Measurements from ENCODE around the gene SLC25A15.

Gene SLC25A15

GRCh38 chr13:40762849-40763248 is 26.6 kb upstream of the SLC25A15 start:
- no peak overlapping the region for H3K27ac ChIP-seq
- in situ Hi-C loops (cut with HindIII; ENCODE audit: low pct_ligation_motif_present, low sequenced_read_pairs): no loop called here

GRCh38 chr13:40764587-40765403 is 24.6 kb upstream of the SLC25A15 start:
- peak; percentile 9 for DNase-seq
- Histone ChIP-seq H3K27me3 (replicated peaks) (no peaks in the 10 kb centered on the region), H3K36me3 (replicated peaks) (no peaks in the 10 kb centered on the region), H3K27ac (no peak overlapping the region), H3K4me3 (ENCODE audit: low read depth, low read length) (no peak overlapping the region)
- no peak for TF ChIP-seq CTCF (IDR thresholded peaks at IDR 0.05; ENCODE audit: low read depth, low read length, missing control alignments)
- in situ Hi-C loops (cut with HindIII; ENCODE audit: low pct_ligation_motif_present, low sequenced_read_pairs): no loop called here

More at GRCh38 chr13:40762849-40763248, 26.6 kb upstream of the SLC25A15 start:
- no peak for DNase-seq
- no peak for TF ChIP-seq CTCF (IDR thresholded peaks at IDR 0.05; ENCODE audit: low read depth, low read length, missing control alignments)
- no peaks in the 10 kb centered on the region for H3K36me3 ChIP-seq (replicated peaks)
- no peak overlapping the region for H3K4me3 ChIP-seq (ENCODE audit: low read depth, low read length)
- no peaks in the 10 kb centered on the region for H3K27me3 ChIP-seq (replicated peaks)

DNA sequence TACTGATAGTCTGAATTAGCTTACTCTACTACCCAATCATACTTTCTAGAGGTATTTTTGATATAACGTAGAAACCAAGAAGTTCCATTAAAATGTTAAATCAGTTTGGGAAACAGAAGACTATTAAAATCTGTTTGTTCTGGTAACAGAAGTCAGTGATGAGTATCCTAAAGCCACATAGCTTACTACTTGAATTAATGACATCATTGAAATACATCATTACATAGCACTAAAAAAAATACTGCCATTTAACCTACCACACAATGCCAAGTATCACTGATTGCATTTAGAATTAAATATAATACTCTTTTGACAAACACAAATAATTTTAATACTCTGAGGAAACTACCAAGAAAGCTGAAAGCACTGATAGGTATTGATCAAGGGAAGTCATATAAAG is 23.8 kb upstream of the SLC25A15 start:
- Histone ChIP-seq H3K27me3 (replicated peaks) (no peaks in the 10 kb centered on the region), H3K36me3 (replicated peaks) (no peaks in the 10 kb centered on the region), H3K4me3 (ENCODE audit: low read depth, low read length) (no peak overlapping the region), H3K27ac (no peak overlapping the region)
- in situ Hi-C loops (cut with HindIII; ENCODE audit: low pct_ligation_motif_present, low sequenced_read_pairs): no loop called here
- no peak for DNase-seq
- TF ChIP-seq CTCF (IDR thresholded peaks at IDR 0.05; ENCODE audit: low read depth, low read length, missing control alignments): no peak

- H3K36me3 ChIP-seq (replicated peaks): no peaks in the 10 kb centered on the region
- in situ Hi-C loops (cut with HindIII; ENCODE audit: low pct_ligation_motif_present, low sequenced_read_pairs): no loop called here
- H3K27ac ChIP-seq: no peak overlapping the region
- no peaks in the 10 kb centered on the region for H3K27me3 ChIP-seq (replicated peaks)
- peak overlapping the region; percentile 97 for H3K4me3 ChIP-seq (ENCODE audit: low read depth, low read length)
- DNase-seq: no peak
- no peak for TF ChIP-seq CTCF (IDR thresholded peaks at IDR 0.05; ENCODE audit: low read depth, low read length, missing control alignments)
Measured at GRCh38 chr13:40769970-40770369, 19.4 kb upstream of the SLC25A15 start.

GRCh38 chr13:40770609-40770933 is 18.8 kb upstream of the SLC25A15 start:
- in situ Hi-C loops (cut with HindIII; ENCODE audit: low pct_ligation_motif_present, low sequenced_read_pairs): no loop called here
- H3K27ac ChIP-seq: peak overlapping the region; percentile 81
- H3K27me3 ChIP-seq (replicated peaks): no peaks in the 10 kb centered on the region
- no peak for TF ChIP-seq CTCF (IDR thresholded peaks at IDR 0.05; ENCODE audit: low read depth, low read length, missing control alignments)
- no peak for DNase-seq
- H3K4me3 ChIP-seq (ENCODE audit: low read depth, low read length): peak overlapping the region; percentile 97
- H3K36me3 ChIP-seq (replicated peaks): no peaks in the 10 kb centered on the region
